ENCODE results near the gene TAF9B. TPM values are rescaled to one million over a fixed set of nuclear protein-coding genes. Genes with fewer than 3 reads are reported as not detected.

The TAF9B gene
- total RNA-seq, 2 donors from 2014 or later, result 44.0 to 53.1 TPM

DNA sequence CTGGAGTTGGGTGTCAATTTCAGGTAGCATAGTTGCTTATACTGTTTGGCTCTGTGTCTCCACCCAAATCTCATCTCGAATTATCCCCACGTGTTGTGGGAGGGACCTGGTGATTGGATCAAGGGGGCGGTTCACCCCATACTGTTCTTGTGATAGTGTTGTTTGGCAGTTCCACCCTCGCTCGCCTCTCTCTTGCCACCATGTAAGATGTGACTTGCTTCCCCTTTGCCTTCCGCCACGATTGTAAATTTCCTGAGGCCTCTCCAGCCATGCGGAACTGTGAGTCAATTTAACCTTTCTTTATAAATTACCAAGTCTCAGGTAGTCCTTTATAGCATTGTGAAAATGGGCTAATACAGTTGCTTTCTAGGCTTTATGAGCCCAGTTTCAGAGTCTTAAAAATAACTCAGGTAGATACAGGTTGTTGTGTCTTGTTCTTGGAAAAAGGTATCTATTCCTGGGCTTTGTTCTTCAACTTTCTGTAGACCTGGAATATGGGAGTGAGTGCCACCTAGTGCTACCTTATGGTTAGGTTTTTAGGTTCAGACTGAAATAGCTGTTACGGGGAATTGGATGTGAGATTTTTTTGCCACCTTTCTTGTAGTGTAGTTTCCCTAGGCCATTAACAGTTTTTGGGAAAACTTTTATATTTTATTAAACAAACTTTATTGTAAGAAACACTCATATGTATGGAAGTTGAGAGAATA is 19.8 kb downstream of the TAF9B start:
- no peak overlapping the region for H3K27ac ChIP-seq (ENCODE audit: low read depth, low read length)
- Mint-ChIP-seq H3K27me3 (ENCODE audit: insufficient read depth) (no peaks in the 10 kb centered on the region), H3K4me1 (no peaks in the 10 kb centered on the region), H3K9me3 (peaks cover 55% of the 10 kb centered on the region), H3K4me3 (no peak overlapping the region), H3K27ac (no peak overlapping the region), H3K36me3 (ENCODE audit: low read depth) (peaks cover 80% of the 10 kb centered on the region)
- no peak for DNase-seq
- WGBS, 2 experiments (ENCODE audit: insufficient coverage in 1 of 2, insufficient read length in 1 of 2), result 80 to 95% methylated on average over 1 to 9 of the region's 9 CpGs
- H3K9me3 ChIP-seq (ENCODE audit: control insufficient read depth, low read length), result no peaks in the 10 kb centered on the region
- H3K36me3 ChIP-seq (ENCODE audit: control insufficient read depth, insufficient read depth, low read length), result peaks cover 91% of the 10 kb centered on the region
- no peaks in the 10 kb centered on the region for H3K4me1 ChIP-seq (ENCODE audit: control insufficient read depth, insufficient read depth, low read length)
- no peaks in the 10 kb centered on the region for H3K27me3 ChIP-seq (ENCODE audit: control insufficient read depth, insufficient read depth, low read length, poor library complexity, severe bottlenecking)
- H3K9ac ChIP-seq (ENCODE audit: extremely low read depth, low read length, poor library complexity, severe bottlenecking), result no peak overlapping the region
- no peak overlapping the region for H3K4me3 ChIP-seq (ENCODE audit: low read length)
- peak; percentile 62 for TF ChIP-seq CTCF (conservative IDR thresholded peaks at IDR 0.05)

GRCh38 chrX:78118628-78119027 is 20.8 kb downstream of the TAF9B start:
- TF ChIP-seq CTCF (conservative IDR thresholded peaks at IDR 0.05), result no peak
- H3K4me1 ChIP-seq (ENCODE audit: control insufficient read depth, insufficient read depth, low read length), result no peaks in the 10 kb centered on the region
- H3K4me1 Mint-ChIP-seq, result no peaks in the 10 kb centered on the region
- H3K27ac Mint-ChIP-seq, result no peak overlapping the region
- no peak for DNase-seq
- H3K4me3 ChIP-seq (ENCODE audit: low read length), result no peak overlapping the region
- H3K27ac ChIP-seq (ENCODE audit: low read depth, low read length), result no peak overlapping the region
- H3K36me3 Mint-ChIP-seq (ENCODE audit: low read depth), result peaks cover 79% of the 10 kb centered on the region
- no peaks in the 10 kb centered on the region for H3K27me3 ChIP-seq (ENCODE audit: control insufficient read depth, insufficient read depth, low read length, poor library complexity, severe bottlenecking)
- H3K9me3 Mint-ChIP-seq, result peaks cover 52% of the 10 kb centered on the region
- no peaks in the 10 kb centered on the region for H3K27me3 Mint-ChIP-seq (ENCODE audit: insufficient read depth)
- no peaks in the 10 kb centered on the region for H3K9me3 ChIP-seq (ENCODE audit: control insufficient read depth, low read length)
- no peak overlapping the region for H3K4me3 Mint-ChIP-seq
- 100% methylated on average over 1 of the region's 1 CpG; no CpG with 5 or more reads in 1 of the 2 experiments for WGBS, 2 experiments (ENCODE audit: insufficient coverage in 1 of 2, insufficient read length in 1 of 2)
- H3K36me3 ChIP-seq (ENCODE audit: control insufficient read depth, insufficient read depth, low read length), result peaks cover 92% of the 10 kb centered on the region
- H3K9ac ChIP-seq (ENCODE audit: extremely low read depth, low read length, poor library complexity, severe bottlenecking), result no peak overlapping the region

GRCh38 chrX:78116766-78117165 is 22.7 kb downstream of the TAF9B start:
- Histone ChIP-seq H3K36me3 (ENCODE audit: control insufficient read depth, insufficient read depth, low read length) (peaks cover 96% of the 10 kb centered on the region), H3K9me3 (ENCODE audit: control insufficient read depth, low read length) (no peaks in the 10 kb centered on the region), H3K27ac (ENCODE audit: low read depth, low read length) (no peak overlapping the region), H3K9ac (ENCODE audit: extremely low read depth, low read length, poor library complexity, severe bottlenecking) (no peak overlapping the region), H3K4me3 (ENCODE audit: low read length) (no peak overlapping the region), H3K4me1 (ENCODE audit: control insufficient read depth, insufficient read depth, low read length) (peaks cover 4% of the 10 kb centered on the region), H3K27me3 (ENCODE audit: control insufficient read depth, insufficient read depth, low read length, poor library complexity, severe bottlenecking) (no peaks in the 10 kb centered on the region)
- no peaks in the 10 kb centered on the region for H3K27me3 Mint-ChIP-seq (ENCODE audit: insufficient read depth)
- TF ChIP-seq CTCF (conservative IDR thresholded peaks at IDR 0.05), result no peak
- 91% methylated on average over 2 of the region's 2 CpGs; no CpG with 5 or more reads in 1 of the 2 experiments for WGBS, 2 experiments (ENCODE audit: insufficient coverage in 1 of 2, insufficient read length in 1 of 2)
- DNase-seq, result no peak
- no peak overlapping the region for H3K27ac Mint-ChIP-seq
- H3K9me3 Mint-ChIP-seq, result peaks cover 48% of the 10 kb centered on the region
- H3K36me3 Mint-ChIP-seq (ENCODE audit: low read depth), result peaks cover 74% of the 10 kb centered on the region
- H3K4me3 Mint-ChIP-seq, result no peak overlapping the region
- no peaks in the 10 kb centered on the region for H3K4me1 Mint-ChIP-seq
